Measurements from ENCODE around the gene GSTT2. TPM values are rescaled to one million over a fixed set of nuclear protein-coding genes. Genes with fewer than 3 reads are reported as not detected.
"Not testable (repeated sequence)": the region's sequence is repeated elsewhere in the genome, so short reads cannot be mapped to it uniquely, and the experiment has no call there.

The GSTT2 gene
- not detected for total RNA-seq
- long read RNA-seq, result 0 reads

DNA sequence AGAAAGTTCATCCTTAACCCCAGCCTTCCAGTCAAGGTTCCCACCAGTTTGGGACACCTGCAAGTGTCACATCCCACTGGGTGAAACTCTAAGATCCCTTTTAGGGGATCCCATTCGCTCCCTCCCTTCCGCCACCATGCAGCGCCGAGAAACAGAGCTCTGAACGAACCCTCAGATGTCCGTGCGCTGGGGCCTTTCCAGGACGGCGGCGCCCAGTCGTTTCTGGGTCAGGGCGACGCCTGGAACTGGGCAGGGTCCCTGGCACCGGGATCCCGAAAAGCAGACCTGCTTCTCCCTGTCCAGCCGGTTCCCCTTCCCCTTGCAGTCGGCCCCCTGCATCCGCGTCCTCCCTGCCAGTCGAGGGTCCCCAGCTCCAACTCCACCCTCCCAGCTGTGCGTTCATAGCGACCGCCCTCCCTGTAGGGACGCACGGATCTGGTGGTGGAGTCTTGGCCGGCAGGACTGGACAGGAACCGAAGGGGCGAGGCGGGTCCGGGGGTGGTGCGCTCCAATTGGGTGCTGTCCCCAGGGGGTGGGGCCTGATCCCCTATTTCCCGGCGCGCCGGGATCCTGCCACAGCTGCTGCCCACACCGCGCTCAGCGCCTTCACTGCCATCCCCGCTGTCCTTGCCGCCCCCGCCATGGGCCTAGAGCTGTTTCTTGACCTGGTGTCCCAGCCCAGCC is at the start of gene GSTT2:
TSS of gene GSTT2 (plus strand) at position 578 of the 684 bp plus-strand sequence.
- intact Hi-C loops (cut with DNase I), result not testable (repeated sequence)

DNA sequence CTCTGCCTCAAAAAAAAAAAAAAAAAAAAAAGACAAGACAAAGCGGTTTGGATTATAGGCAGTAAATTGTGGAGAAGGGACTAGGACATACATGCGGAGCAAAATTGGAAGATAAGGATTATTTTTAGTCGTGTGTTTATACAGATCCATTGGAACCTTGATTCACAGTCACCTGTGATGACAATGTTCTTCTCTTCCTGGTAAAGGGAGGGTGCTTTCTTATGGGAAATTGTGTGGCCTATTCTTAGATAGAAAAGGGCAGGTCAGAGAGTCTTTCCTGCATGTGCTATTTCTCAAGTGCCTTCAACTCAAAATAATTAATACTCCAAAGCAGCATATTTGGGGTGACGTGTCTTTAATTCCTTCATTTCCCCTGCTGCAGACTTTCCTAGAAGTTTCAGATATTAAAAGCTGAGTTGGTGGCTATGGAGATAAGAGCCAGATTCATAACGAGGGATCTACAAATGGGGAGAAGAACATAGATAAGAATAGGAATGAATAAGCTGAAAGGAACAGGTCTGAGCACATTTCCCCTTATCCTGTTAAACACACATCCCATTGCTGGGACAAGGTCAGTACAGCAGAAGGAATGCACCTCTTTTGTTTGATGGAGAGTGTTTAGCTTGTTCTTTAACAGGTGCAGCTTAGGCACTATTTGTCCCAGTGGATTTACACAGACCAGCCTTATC is 41.5 kb upstream of the GSTT2 start:
- intact Hi-C loops (cut with DNase I), result no loop called here
- no peak for ATAC-seq
- no peak for DNase-seq (ENCODE audit: missing footprints)

More for the DNA sequence above, at the start of gene GSTT2:
- ATAC-seq, result peak; percentile 90
- not testable (repeated sequence) for DNase-seq (ENCODE audit: missing footprints)

DNA sequence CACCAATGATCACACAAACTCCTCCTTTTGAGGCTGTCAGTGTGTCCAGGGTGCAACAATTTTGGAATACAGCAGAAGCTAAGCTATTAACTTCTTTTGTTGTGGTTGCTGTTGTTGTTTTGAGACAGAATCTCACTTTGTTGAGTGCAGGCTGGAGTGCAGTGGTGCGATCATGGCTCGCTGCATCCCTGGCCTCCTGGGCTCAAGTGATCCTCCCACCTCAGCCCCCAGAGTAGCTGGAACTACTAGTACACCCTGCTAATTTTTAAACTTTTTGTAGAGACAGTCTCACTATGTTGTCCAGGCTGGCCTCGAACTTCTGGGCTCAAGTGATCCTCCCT is 40.9 kb upstream of the GSTT2 start:
- intact Hi-C loops (cut with DNase I), result no loop called here
- DNase-seq (ENCODE audit: missing footprints), result no peak
- ATAC-seq, result no peak

DNA sequence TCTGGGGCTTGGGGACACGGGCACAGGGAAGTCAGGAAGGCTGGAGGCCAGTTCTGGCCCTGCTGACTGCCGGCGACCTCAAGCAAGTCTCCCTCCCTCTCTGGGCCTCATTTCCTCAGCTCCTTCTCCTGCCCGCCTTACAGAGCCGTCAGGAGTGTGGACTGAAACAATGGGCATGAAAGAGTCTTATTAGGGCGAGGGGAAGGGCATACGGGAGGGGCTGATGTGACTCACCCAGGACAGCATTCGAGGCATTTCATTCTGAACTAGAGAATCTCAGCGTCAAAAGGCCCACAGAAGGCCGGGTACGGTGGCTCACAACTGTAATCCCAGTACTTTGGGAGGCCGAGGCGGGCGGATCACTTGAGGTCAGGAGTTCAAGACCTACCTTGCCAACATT is 39.8 kb upstream of the GSTT2 start:
- DNase-seq (ENCODE audit: missing footprints); ATAC-seq; intact Hi-C loops (cut with DNase I): not testable (repeated sequence)

DNA sequence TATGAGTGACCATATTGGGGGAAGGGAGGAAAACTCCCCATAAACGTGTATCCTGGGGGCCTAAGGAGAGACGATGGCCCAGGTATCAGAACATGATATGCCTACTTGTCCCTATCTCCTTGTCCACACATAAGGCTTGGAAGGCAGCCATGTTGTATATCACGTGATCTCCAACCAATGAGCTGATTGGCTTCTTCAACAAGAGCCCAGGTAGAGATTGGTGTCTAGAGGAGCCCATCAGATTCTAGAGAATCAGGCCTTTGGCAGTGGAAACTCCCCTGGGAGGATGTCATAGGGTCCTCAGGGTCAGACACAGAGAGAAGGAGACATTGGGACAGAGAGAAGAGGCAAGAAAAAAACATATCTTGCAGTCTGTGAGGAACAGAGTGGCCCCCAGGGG is 32.5 kb upstream of the GSTT2 start:
- DNase-seq (ENCODE audit: missing footprints); intact Hi-C loops (cut with DNase I); ATAC-seq: not testable (repeated sequence)

DNA sequence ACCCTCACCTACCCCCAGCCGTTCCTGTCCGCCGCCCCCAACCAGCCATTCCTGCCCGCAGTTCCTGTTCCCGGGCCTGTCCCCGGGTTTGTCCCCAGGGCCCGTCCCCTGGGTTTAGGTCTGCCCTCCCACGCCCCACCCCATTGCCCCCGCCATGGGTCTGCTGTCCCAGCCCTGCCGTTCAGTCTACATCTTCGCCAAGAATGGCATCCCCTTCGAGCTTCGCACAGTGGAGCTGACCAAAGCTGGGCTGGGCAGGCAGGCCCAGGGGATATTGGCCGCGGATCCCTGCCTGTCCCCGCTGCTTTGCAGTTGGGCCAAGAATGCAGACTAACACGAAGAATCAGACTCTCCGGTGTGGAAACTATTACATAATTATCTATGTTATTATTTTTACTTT is 30.2 kb upstream of the GSTT2 start:
- not testable (repeated sequence) for DNase-seq (ENCODE audit: missing footprints); ATAC-seq
- intact Hi-C loops (cut with DNase I), result loop anchor here (5.0 to 10.0 kb wide), 2 partner anchors 53 to 405 kb away; no protein-coding TSS in a partner anchor

DNA sequence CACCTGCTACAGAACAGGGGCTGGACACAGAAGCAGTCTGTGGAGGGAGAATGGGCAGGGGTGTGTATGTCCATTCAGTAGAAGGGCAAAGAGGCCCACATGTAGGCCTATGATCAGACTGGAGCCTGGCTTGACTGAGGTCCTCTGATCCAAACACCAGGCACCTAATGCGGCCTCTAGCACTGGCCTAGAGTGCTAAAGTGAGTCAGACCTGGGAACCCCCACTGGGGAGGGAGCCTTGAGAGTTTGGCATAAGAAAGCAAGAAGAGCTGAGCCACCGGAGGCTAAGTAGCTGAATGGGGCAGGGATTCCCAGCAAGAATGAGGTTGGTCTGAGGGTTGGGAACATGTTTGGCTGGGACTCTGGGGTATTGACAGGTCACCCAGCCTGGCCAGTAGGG is 28.6 kb upstream of the GSTT2 start:
- ATAC-seq; DNase-seq (ENCODE audit: missing footprints): not testable (repeated sequence)
- intact Hi-C loops (cut with DNase I), result loop anchor here (5.0 to 10.0 kb wide), 2 partner anchors 51 to 407 kb away; no protein-coding TSS in a partner anchor

DNA sequence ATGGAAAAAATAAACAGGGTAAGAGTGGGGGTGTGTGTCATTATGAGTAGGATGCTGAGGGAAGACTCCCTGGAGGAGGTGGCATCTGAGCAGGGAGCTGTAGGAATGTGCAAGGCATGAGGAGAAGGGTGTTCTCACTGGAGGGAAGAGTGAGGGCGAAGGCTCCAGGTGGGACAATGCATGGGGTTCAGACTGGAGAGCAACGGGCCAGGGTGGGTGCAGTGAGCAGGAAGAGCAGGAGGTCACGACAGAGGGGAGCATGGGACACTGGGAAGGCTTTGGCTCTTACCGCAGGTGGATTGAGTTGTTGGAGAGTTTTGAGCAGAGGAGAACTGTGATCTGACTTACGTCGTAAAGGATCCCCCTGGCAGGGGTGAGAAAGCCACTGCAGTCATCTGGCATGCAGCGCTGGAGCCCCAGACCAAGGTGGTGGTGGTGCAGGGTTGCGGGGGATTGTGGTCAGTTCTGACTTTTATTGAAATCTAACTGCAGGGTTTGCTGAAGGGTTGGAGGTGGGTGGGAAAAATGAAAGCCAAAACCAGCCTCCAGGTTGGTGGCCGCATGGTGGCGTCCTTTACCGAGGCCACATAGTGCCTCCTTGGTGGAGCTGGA is 27.0 kb upstream of the GSTT2 start:
- intact Hi-C loops (cut with DNase I), result loop anchor here (5.0 to 10.0 kb wide), 2 partner anchors 49 to 408 kb away; no protein-coding TSS in a partner anchor
- peak; percentile 12 for ATAC-seq
- DNase-seq (ENCODE audit: missing footprints), result not testable (repeated sequence)

DNA sequence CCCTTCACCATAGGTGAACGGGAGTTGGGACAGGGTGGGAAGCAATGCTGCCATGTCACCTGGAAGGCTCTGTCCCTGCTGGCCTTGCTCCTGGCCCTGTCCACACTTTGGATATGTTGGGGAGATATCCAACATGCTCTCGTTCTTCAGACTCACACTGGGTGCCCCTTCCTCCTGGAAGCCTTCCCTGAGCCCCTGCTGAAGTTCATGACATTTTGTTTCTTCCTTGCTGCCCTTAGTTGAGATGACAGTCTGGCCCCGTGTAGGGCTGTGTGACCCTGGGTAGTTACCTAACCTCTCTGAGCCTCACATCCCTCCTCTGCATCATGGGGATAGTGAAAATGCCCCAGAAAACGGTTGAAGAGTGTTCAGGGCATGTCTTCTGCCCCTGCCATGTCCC is 26.4 kb upstream of the GSTT2 start:
- ATAC-seq; DNase-seq (ENCODE audit: missing footprints): not testable (repeated sequence)
- intact Hi-C loops (cut with DNase I), result loop anchor here (5.0 to 10.0 kb wide), 2 partner anchors 49 to 409 kb away; no protein-coding TSS in a partner anchor

DNA sequence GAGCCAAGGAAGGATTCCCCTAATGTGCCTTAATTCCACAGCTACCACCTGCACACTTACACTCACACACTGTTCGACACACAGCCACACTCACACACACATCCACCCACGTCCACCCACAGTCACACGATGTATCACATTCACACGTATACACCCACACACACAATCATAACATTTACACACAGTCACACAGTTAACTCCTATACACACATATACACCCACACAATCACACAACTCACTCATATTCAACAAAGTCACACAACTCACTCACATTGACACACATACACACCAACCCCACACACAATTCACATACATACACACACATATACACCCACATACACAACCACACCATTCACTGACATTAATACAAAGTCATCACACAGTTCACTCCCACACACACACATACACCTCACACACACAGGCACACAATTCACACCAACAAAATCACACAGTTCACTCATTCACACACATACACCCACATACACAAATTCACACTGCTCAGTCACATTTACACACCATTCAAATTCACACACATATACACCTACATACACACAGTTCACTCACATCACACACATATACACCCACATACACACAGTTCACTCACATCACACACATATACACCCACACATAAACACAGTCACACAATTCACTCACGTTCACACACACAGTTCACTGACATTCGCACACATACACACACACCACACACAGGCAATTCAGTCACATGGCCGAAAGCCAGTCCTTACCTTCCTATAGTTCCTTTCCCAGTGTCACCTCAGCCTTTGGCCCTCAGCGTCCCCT is 25.5 kb upstream of the GSTT2 start:
- not testable (repeated sequence) for ATAC-seq
- intact Hi-C loops (cut with DNase I), result loop anchor here (5.0 to 10.0 kb wide), 2 partner anchors 48 to 410 kb away; no protein-coding TSS in a partner anchor

DNA sequence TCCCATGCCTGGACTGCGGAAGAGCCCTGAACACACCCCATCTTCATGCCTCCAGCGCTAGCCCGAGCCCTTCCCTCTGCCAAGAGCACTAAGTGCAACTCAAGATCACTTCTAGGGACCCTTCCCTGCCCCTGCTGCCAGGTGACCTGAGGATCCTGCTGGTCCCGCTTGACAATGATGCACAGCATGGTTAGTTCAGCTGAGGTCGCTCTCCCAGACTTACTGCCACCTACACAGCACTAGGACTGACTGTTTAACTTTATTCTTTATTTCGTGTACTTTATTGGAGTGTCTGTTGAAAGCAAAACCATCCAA is 25.0 kb upstream of the GSTT2 start:
- not testable (repeated sequence) for DNase-seq (ENCODE audit: missing footprints); ATAC-seq
- intact Hi-C loops (cut with DNase I), result loop anchor here (5.0 to 10.0 kb wide), 2 partner anchors 47 to 410 kb away; no protein-coding TSS in a partner anchor

More for the DNA sequence above, 25.5 kb upstream of the GSTT2 start:
- not testable (repeated sequence) for DNase-seq (ENCODE audit: missing footprints)

DNA sequence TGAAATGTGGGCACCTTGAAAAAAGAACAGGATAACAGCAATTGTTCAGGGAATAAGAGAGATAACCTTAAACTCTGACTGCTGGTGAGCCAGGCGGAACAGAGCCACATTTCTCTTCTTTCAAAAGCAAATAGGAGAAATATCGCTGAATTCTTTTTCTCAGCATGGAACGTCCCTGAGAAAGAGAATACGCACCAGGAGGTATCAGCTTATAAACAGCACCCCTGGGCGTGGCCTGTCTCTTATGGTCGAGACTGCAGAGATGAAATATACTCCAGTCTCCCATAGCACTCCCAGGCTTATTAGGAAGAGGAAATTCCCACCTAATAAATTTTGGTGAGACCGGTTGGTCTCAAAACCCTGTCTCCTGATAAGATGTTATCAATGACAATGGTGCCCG is 24.0 kb upstream of the GSTT2 start:
- ATAC-seq; DNase-seq (ENCODE audit: missing footprints): not testable (repeated sequence)
- intact Hi-C loops (cut with DNase I), result loop anchor here (10.0 kb wide), 1 partner anchor 411 kb away; no protein-coding TSS in a partner anchor

DNA sequence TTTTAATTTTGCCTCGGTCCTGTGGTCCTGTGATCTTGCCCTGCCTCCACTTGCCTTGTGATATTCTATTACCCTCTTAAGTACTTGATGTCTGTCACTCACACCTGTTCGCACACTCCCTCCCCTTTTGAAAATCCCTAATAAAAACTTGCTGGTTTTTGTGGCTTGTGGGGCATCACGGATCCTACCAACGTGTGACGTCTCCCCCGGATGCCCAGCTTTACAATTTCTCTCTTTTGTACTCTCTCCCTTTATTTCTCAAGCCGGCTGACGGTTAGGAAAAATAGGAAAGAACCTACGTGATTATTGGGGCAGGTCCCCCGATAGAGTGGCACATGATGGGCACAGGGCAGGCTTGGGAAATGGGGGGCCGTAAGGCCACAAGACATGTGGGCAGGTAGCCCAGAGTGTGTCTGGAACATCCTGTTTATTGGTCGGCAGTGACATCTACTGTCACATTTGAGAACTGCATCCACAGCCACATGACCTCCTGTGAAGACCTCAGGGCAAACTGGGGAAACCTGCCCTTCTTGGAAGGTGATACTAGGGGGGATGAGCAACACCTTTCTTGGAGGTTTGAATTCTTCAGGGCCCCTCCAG is 23.5 kb upstream of the GSTT2 start:
- ATAC-seq, result peak; percentile 65
- intact Hi-C loops (cut with DNase I), result loop anchor here (10.0 kb wide), 1 partner anchor 412 kb away; no protein-coding TSS in a partner anchor
- peak; percentile 72 for DNase-seq (ENCODE audit: missing footprints)

DNA sequence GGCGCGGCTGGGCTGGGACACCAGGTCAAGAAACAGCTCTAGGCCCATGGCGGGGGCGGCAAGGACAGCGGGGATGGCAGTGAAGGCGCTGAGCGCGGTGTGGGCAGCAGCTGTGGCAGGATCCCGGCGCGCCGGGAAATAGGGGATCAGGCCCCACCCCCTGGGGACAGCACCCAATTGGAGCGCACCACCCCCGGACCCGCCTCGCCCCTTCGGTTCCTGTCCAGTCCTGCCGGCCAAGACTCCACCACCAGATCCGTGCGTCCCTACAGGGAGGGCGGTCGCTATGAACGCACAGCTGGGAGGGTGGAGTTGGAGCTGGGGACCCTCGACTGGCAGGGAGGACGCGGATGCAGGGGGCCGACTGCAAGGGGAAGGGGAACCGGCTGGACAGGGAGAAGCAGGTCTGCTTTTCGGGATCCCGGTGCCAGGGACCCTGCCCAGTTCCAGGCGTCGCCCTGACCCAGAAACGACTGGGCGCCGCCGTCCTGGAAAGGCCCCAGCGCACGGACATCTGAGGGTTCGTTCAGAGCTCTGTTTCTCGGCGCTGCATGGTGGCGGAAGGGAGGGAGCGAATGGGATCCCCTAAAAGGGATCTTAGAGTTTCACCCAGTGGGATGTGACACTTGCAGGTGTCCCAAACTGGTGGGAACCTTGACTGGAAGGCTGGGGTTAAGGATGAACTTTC is 18.7 kb upstream of the GSTT2 start, which contains the start of gene GSTT2B:
TSS of gene GSTT2B (minus strand) at position 112 of the 688 bp plus-strand sequence. CDS start at position 48, 64 bp downstream.
- intact Hi-C loops (cut with DNase I); DNase-seq (ENCODE audit: missing footprints): not testable (repeated sequence)
- ATAC-seq, result peak; percentile 82

DNA sequence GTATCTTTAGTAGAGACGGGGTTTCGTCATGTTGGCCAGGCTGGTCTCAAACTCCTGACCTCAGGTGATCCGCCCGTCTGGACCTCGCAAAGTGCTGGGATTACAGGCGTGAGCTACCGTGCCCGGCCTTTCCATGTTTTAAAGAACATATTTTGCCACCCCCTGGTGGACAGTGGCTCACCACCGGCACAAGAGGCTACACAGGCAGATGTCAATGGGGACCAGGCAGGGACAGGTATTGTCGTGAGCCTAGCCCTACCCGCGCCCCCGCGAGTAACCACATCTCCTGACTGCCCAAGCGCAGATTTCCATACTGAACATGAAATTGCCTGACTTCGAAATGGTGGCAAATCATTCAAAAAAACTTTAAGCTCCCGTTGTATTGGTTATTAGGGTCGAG is 13.8 kb upstream of the GSTT2 start:
- intact Hi-C loops (cut with DNase I); DNase-seq (ENCODE audit: missing footprints): not testable (repeated sequence)
- ATAC-seq, result peak; percentile 32

DNA sequence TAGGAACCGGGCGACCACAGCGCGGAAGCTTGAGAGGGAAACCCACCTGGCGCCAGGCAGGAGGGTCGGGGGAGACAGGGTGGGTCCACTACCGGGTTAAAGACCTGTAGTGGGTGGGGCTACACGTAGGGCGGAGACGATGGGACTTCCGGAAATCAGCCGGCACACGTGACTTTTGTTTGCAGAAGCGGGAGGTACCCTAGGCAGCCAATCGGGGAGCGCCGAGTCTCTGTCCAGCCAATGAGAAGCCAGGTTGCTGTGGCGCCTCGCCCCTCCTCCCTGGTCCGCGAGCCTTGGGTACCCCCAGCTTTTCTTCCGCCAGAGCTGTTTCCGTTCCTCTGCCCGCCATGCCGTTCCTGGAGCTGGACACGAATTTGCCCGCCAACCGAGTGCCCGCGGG is 13.4 kb upstream of the GSTT2 start, which contains the start of gene DDTL:
TSS of gene DDTL (plus strand) at position 321 of the 400 bp plus-strand sequence. CDS start at position 348, 27 bp downstream.
- DNase-seq (ENCODE audit: missing footprints); intact Hi-C loops (cut with DNase I): not testable (repeated sequence)
- ATAC-seq, result peak; percentile 97

DNA sequence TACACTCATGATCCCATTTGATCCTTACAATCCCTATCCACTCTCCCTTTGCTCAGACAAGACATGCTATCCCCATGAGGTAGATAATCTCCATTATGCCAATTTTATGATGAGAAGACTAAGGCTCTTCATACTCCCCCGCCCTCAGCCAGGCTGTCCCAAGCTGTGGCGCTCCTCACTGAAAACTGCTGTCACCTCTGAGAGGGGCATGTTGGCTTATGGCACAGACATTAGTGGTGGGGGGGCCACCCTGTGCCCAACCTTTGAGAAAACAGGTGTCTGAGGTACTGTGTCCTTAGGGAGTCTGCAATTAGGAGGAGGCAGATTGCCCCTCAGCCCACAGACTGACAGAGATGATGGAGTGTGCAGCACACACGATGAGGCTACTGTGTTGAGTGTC is 10.9 kb upstream of the GSTT2 start:
- intact Hi-C loops (cut with DNase I), result no loop called here
- peak; percentile 27 for DNase-seq (ENCODE audit: missing footprints)
- no peak for ATAC-seq

Measured in Right ventricle myocardium inferior (tissue), 1 donor.